Testis (tissue), 2 donors: Measurements from ENCODE around the gene CMTM7.

Experiments
- POLR2A ChIP-seq: fragments of 450-650 bp; IDR thresholded peaks from one replicate; pipeline ENCODE4 v1.6.1; 2017; ENCODE audit warnings: antibody characterized with exemption, mild to moderate bottlenecking, moderate library complexity
- TF ChIP-seq, protein P1 (sequence below), 3 experiments: fragments of 450-650 bp in 2 of 3; fragments of 200-600 bp in 1 of 3; sonication (generic) in 1 of 3; IDR thresholded peaks; one replicate each; pipeline ENCODE4 v1.5.1; 2016 to 2019; ENCODE audit warnings: antibody characterized with exemption in 3 of 3, mild to moderate bottlenecking in 2 of 3, moderate library complexity in 1 of 3

DNA sequence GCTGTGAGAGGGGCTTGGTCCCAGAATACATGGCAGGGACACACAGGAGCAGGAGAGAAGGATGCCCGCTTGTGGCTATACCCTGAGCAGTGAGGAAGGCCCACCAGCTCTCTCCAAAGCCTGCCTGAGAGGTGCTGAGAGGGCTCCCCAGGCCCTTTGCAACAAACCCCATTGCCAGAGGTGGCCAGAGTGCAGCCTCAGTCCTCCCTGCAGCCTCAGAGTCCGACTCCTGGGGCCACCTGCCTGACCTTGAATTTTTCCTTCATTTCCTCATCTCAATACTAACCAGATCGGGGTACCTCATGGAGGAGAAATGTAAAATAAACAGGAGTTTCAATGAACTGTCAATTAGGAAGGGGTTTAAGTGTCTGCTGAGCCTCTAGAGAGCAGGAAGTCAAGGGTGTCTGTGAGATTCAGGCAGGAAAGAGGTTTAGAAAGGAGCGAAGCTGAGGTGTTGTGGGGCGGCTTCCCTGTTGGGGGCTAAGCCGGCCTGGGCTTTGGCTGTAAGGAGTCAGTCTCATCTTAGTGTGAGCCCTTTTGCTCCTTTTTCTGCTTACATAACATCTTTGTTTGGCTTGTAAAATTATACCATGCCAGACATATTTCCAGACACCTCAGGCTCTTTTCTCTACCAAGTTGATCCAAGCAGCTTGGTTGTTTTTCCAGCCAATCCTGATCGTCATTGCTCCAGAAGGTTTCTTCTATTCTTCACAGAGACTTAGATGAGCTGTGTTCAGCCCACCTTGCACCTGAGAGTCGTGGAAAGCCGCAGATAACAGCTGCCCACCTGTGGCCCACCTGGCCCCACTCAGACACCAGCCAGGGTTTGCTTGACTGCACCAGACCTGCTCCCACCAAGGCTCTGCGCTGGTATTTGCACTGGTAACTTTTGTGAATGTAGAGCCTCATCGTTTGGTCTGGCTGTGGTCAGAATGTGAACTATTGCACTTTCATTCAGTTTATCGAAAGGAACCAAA lies 36.7 kb downstream of the CMTM7 start:
- TF ChIP-seq, protein P1, sequence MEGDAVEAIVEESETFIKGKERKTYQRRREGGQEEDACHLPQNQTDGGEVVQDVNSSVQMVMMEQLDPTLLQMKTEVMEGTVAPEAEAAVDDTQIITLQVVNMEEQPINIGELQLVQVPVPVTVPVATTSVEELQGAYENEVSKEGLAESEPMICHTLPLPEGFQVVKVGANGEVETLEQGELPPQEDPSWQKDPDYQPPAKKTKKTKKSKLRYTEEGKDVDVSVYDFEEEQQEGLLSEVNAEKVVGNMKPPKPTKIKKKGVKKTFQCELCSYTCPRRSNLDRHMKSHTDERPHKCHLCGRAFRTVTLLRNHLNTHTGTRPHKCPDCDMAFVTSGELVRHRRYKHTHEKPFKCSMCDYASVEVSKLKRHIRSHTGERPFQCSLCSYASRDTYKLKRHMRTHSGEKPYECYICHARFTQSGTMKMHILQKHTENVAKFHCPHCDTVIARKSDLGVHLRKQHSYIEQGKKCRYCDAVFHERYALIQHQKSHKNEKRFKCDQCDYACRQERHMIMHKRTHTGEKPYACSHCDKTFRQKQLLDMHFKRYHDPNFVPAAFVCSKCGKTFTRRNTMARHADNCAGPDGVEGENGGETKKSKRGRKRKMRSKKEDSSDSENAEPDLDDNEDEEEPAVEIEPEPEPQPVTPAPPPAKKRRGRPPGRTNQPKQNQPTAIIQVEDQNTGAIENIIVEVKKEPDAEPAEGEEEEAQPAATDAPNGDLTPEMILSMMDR (IDR thresholded peaks at IDR 0.05): no peak
- no peak for TF ChIP-seq POLR2A
